22Rv1 (cell line): Measurements from ENCODE around the gene ASMTL.

Experiments used
- ZFX ChIP-seq: fragments of 450-650 bp; IDR thresholded peaks from 2 replicates; pipeline ENCODE4 v1.6.1; 2017; ENCODE audit warnings: antibody characterized with exemption, borderline replicate concordance
- TF ChIP-seq, protein P1 (sequence below): fragments of 450-650 bp; IDR thresholded peaks from 2 replicates; pipeline ENCODE4 v1.5.1; 2017; ENCODE audit warnings: mild to moderate bottlenecking

DNA sequence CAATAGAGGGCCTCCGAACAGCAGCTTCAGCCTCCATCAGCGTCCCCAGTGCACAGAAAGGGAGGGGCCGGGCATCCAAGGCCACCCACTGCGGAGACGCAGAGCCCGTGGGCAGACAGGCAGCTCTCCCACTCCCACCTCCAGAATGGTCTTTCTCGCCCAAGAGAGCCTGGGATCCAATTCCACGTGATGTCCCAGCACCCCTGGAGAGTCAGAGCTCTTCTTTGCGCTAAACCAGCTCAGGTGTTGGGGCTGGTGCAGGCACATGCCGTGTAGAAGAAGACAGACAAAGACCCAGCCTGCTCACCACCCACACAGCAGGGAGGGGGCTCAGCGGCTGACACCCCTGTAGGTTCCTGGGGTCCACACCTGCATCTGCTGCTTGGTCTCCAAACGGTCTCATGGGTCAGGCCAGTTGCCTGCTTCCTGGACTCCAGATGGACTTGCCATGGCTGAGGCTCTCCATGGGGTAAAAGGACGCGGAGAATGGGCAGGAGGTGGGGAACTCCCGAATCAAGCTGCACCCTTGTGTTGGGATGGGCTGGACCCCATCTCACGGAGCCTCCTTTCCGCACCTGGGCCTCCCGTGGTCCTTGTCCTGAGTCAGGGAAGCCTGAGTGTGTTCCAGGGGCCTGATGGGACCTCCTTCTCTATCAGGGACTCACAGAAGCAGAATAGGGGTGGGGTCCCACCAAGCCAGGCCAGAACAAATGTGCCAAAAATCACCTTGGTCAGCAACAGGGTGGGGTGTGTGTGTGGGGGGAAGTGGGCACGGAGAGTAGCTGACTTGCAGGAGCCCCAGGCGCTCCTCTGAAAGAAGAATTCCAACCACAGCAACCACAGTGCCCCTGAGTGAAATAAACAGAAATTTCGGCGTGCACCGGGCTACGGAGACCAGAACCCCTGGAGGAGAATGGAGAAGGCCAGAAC is 11.6 kb upstream of the ASMTL start:
- TF ChIP-seq, protein P1, sequence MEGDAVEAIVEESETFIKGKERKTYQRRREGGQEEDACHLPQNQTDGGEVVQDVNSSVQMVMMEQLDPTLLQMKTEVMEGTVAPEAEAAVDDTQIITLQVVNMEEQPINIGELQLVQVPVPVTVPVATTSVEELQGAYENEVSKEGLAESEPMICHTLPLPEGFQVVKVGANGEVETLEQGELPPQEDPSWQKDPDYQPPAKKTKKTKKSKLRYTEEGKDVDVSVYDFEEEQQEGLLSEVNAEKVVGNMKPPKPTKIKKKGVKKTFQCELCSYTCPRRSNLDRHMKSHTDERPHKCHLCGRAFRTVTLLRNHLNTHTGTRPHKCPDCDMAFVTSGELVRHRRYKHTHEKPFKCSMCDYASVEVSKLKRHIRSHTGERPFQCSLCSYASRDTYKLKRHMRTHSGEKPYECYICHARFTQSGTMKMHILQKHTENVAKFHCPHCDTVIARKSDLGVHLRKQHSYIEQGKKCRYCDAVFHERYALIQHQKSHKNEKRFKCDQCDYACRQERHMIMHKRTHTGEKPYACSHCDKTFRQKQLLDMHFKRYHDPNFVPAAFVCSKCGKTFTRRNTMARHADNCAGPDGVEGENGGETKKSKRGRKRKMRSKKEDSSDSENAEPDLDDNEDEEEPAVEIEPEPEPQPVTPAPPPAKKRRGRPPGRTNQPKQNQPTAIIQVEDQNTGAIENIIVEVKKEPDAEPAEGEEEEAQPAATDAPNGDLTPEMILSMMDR: no peak
- no peak for TF ChIP-seq ZFX
